Adrenal gland (tissue), 12 donors: ENCODE results near the gene TROAP. TPM values are rescaled to one million over a fixed set of nuclear protein-coding genes. Genes with fewer than 3 reads are reported as not detected.

Experiments used
- DNase-seq, 7 donors: peaks; one replicate each; pipeline ENCODE4 v3.0.0-alpha.2; 2019 to 2020
- H3K27ac ChIP-seq, 5 donors: fragments of 200-600 bp; sonication (generic) in 4 of 5; 1 replicate in 3 of 5; 2 replicates in 2 of 5; pipeline versions ENCODE4 v1.5.1 to v1.8.0; 2016 to 2020; ENCODE audit warnings: mild to moderate bottlenecking in 1 of 5
- H3K27me3 ChIP-seq: fragments of 200-600 bp; 2 replicates; pipeline ENCODE4 v1.8.0; 2021
- H3K36me3 ChIP-seq, 2 donors: fragments of 200-600 bp; replicated peaks in 1 of 2; 1 replicate in 1 of 2; 2 replicates in 1 of 2; pipeline versions ENCODE4 v1.5.1 to v1.8.0; 2018 to 2022
- H3K4me1 ChIP-seq, 2 donors: fragments of 200-600 bp; replicated peaks in 1 of 2; 1 replicate in 1 of 2; 2 replicates in 1 of 2; pipeline versions ENCODE4 v1.5.1 to v1.8.0; 2018 to 2021
- H3K4me3 ChIP-seq, 4 donors: fragments of 200-600 bp; sonication (generic) in 3 of 4; one replicate each; pipeline ENCODE4 v1.5.1; 2016 to 2018
- H3K9me3 ChIP-seq, 3 donors: fragments of 200-600 bp; sonication (generic) in 1 of 3; replicated peaks in 1 of 3; 1 replicate in 2 of 3; 2 replicates in 1 of 3; pipeline versions ENCODE4 v1.5.1 to v1.8.0; 2016 to 2021
- POLR2A ChIP-seq, 2 donors: fragments of 450-650 bp; IDR thresholded peaks; one replicate each; pipeline ENCODE4 v1.6.1; 2017; ENCODE audit warnings: antibody characterized with exemption in 2 of 2, mild to moderate bottlenecking in 2 of 2, moderate library complexity in 1 of 2
- WGBS, 4 donors: extraction: QIAGEN DNeasy Blood & Tissue Kit in 2 of 4; methylation state at CpG; one replicate each; pipeline versions ENCODE4 v1.1.5 to v1.1.7; 2013 to 2017; 5-methylcytosine and 5-hydroxymethylcytosine counted together
- intact Hi-C, 2 donors: fragments of 100-400 bp; cut with DNase I; formaldehyde crosslinking; loops; one replicate each; pipeline versions ENCODE4 v1.14.1 to v1.15.0; 2022 to 2023
- polyA plus RNA-seq, 3 donors: library from polyadenylated mRNA; stranded (reverse); fragments of 200-250 nt in 2 of 3; fragments of 350-450 nt in 1 of 3; fragmentation: Illumina TruSeq in 1 of 3; extraction: RNeasy Lipid Tissue Mini Kit (QIAGEN cat#74804) in 1 of 3; gene quantifications; one replicate each; pipeline ENCODE4 v1.2.3, GENCODE V29; 2013 to 2014
- total RNA-seq, 9 donors: library from RNA; depleted of rRNA in 4 of 9; stranded (reverse); fragments of >200 nt in 4 of 9; fragments of 120-200 nt in 1 of 9; fragmentation: NEBNext Ultra II Directional in 1 of 9; extraction: Animal tissue kit (Norgen Biotek cat#: 25700) in 1 of 9; gene quantifications; one replicate each; pipeline versions ENCODE4 v1.1.0 to v1.2.4, GENCODE V29; 2013 to 2023
- TF ChIP-seq, protein P1 (sequence below), 6 experiments: fragments of 450-650 bp in 4 of 6; fragments of 200-600 bp in 2 of 6; sonication (generic) in 1 of 6; IDR thresholded peaks; 1 replicate in 5 of 6; 2 replicates in 1 of 6; pipeline versions ENCODE4 v1.5.1 to v1.8.0; 2016 to 2021; ENCODE audit warnings: antibody characterized with exemption in 6 of 6, mild to moderate bottlenecking in 2 of 6, moderate library complexity in 1 of 6
- donor health status: healthy with polysubstance abuse.
- donor health status: Bipolar disorder and iron deficiency.
- donor health status: DM: yes; HTN: yes; CAD: no.
- donor health status: DM: no; HTN: no; CAD: no.
- donor health status: DM: no; HTN: no; CAD: no.
- donor health status: DM: yes; HTN: yes; CAD: no.

Gene TROAP
- total and polyA plus RNA-seq, 12 donors: 0.53 to 9.5 (median 1.8) TPM; not detected in 1

DNA sequence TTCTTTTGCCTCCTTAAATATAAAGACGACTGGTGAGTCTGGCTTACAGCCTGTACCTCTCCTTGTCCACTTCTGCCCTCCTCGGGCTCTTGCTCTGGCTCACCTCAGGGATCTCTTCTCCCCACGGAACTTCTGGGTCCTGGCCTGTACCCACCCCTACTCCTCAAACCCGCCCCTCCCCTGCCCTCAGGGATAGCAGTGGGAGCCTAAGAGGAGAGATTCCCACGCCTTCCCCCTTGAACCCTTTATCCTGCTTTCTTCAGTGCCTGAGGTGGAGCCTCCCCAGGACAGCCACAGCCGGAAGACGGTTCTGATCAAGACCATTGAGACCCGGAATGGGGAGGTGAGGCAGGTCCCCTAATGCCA is 25.4 kb upstream of the TROAP start:
- TF ChIP-seq, protein P1, sequence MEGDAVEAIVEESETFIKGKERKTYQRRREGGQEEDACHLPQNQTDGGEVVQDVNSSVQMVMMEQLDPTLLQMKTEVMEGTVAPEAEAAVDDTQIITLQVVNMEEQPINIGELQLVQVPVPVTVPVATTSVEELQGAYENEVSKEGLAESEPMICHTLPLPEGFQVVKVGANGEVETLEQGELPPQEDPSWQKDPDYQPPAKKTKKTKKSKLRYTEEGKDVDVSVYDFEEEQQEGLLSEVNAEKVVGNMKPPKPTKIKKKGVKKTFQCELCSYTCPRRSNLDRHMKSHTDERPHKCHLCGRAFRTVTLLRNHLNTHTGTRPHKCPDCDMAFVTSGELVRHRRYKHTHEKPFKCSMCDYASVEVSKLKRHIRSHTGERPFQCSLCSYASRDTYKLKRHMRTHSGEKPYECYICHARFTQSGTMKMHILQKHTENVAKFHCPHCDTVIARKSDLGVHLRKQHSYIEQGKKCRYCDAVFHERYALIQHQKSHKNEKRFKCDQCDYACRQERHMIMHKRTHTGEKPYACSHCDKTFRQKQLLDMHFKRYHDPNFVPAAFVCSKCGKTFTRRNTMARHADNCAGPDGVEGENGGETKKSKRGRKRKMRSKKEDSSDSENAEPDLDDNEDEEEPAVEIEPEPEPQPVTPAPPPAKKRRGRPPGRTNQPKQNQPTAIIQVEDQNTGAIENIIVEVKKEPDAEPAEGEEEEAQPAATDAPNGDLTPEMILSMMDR (IDR thresholded peaks at IDR 0.05): no peak
- no peak for TF ChIP-seq POLR2A (IDR thresholded peaks at IDR 0.05)
- DNase-seq: no peak
- no peaks in the 10 kb centered on the region for H3K9me3 ChIP-seq
- peaks cover 15 to 17% of the 10 kb centered on the region in 2 donors for H3K4me1 ChIP-seq
- no peak overlapping the region for H3K27ac ChIP-seq
- H3K4me3 ChIP-seq: peak overlapping the region in 1 of 4 donors; percentile 44
- H3K27me3 ChIP-seq: peaks cover 39% of the 10 kb centered on the region
- intact Hi-C loops: no loop called here
- 14 to 22% (median 20%) methylated on average over 6 to 8 of the region's 8 CpGs for WGBS, 4 donors
- H3K36me3 ChIP-seq: no peaks in the 10 kb centered on the region

DNA sequence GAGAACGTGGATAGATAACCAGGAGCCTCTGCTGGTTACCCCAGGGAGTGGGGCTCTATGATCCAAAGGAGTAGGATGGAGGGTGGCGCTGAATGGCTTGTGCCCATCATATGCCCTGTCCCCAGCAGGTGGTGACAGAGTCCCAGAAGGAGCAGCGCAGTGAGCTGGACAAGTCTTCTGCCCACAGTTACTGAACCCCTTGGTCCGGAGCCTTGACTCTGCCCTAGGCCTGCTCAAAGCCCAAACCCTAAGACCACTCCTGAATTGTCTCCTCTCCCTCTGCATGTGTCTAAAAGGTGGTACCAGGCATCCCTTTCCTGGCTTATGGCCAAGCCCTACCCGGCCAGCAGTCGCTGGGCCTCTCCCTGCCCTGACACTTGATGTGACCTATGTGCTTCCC is 24.9 kb upstream of the TROAP start:
- H3K36me3 ChIP-seq: no peaks in the 10 kb centered on the region
- TF ChIP-seq POLR2A (IDR thresholded peaks at IDR 0.05): no peak
- TF ChIP-seq, protein P1 (IDR thresholded peaks at IDR 0.05): peak in 1 of 6 experiments; percentile 19
- no peak overlapping the region for H3K27ac ChIP-seq
- H3K4me3 ChIP-seq: no peak overlapping the region
- WGBS, 4 donors: 34 to 59% (median 42%) methylated on average over 5 to 6 of the region's 6 CpGs
- peaks cover 15 to 17% of the 10 kb centered on the region in 2 donors for H3K4me1 ChIP-seq
- no peaks in the 10 kb centered on the region for H3K9me3 ChIP-seq
- peaks cover 39% of the 10 kb centered on the region for H3K27me3 ChIP-seq
- DNase-seq: no peak
- intact Hi-C loops: no loop called here

DNA sequence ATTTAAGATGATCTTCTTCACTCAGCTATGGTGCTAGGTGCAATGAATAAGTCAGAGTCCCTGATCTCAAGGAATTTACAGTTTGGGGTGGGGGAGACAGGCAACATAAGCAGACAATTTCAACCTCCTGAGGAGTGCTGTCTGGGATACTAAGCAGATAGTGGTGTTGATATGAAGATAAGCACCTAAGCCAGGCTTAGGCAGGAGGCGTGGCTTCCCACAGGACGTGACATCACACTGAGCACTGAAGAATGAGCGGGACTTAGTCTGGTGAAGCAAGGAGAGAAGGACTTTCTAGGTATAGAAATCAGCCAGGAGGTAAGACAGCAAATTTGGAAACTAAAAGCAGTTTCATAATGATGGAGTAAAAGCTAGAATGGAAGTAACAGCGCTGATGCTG is 21.3 kb upstream of the TROAP start:
- Histone ChIP-seq H3K9me3 (no peaks in the 10 kb centered on the region), H3K27ac (no peak overlapping the region), H3K36me3 (no peaks in the 10 kb centered on the region), H3K4me1 (peaks cover 8 to 9% of the 10 kb centered on the region in 2 donors), H3K27me3 (peaks cover 21% of the 10 kb centered on the region), H3K4me3 (no peak overlapping the region)
- no peak for DNase-seq
- 70 to 76% (median 74%) methylated on average over 4 of the region's 4 CpGs for WGBS, 4 donors
- intact Hi-C loops: no loop called here
- TF ChIP-seq, protein P1 (IDR thresholded peaks at IDR 0.05): no peak
- no peak for TF ChIP-seq POLR2A (IDR thresholded peaks at IDR 0.05)

DNA sequence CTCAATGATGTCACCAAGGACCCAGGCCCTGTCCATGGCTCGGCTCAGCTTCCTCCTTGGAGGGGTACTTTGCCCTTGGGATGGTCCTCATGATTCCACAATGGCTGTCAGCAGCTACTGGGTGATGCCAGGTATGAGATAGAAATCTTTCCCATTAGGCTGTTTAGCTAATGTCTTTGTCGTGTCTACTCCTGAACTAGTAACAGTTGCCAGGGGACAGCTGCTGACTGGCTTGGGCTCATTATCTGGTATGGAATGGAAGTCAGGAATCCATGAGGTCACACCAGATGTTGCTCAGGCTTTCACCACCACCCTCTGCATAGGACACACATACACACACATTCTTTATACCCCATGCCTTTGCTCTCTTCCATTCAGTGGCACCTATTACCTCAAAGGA is 18.9 kb upstream of the TROAP start:
- DNase-seq: no peak
- TF ChIP-seq POLR2A (IDR thresholded peaks at IDR 0.05): no peak
- TF ChIP-seq, protein P1 (IDR thresholded peaks at IDR 0.05): no peak
- H3K4me1 ChIP-seq: no peaks in the 10 kb centered on the region
- H3K27ac ChIP-seq: no peak overlapping the region
- H3K4me3 ChIP-seq: no peak overlapping the region
- no peaks in the 10 kb centered on the region for H3K9me3 ChIP-seq
- peaks cover 1% of the 10 kb centered on the region for H3K27me3 ChIP-seq
- no peaks in the 10 kb centered on the region for H3K36me3 ChIP-seq
- intact Hi-C loops: no loop called here
- 79 to 88% (median 81%) methylated on average over 2 of the region's 2 CpGs for WGBS, 4 donors
